Left ventricle myocardium inferior (tissue), 1 donor: Measurements from ENCODE around the gene ATP13A1. TPM values are rescaled to one million over a fixed set of nuclear protein-coding genes. Genes with fewer than 3 reads are reported as not detected.

Experiments
- DNase-seq: peaks from one replicate; pipeline ENCODE4 v3.0.0-alpha.2; 2020
- H3K27ac ChIP-seq: fragments of 200-600 bp; replicated peaks from 2 replicates; pipeline ENCODE4 v1.8.0; 2021
- H3K27me3 ChIP-seq: fragments of 200-600 bp; 2 replicates; pipeline ENCODE4 v1.8.0; 2021; ENCODE audit warnings: low read depth
- H3K36me3 ChIP-seq: fragments of 200-600 bp; 2 replicates; pipeline ENCODE4 v1.8.0; 2021
- H3K4me1 ChIP-seq: fragments of 200-600 bp; 2 replicates; pipeline ENCODE4 v1.8.0; 2021
- H3K4me3 ChIP-seq: fragments of 200-600 bp; 2 replicates; pipeline ENCODE4 v1.8.0; 2021; ENCODE audit warnings: mild to moderate bottlenecking, moderate library complexity
- H3K9me3 ChIP-seq: fragments of 200-600 bp; replicated peaks from 2 replicates; pipeline ENCODE4 v1.8.0; 2021
- intact Hi-C: fragments of 100-400 bp; cut with micrococcal nuclease; formaldehyde crosslinking; loops from one replicate; pipeline ENCODE4 v1.11.0; 2022
- total RNA-seq: library from RNA; stranded (reverse); fragmentation: NEBNext Ultra II Directional; extraction: Animal tissue kit (Norgen Biotek cat#: 25700); gene quantifications from one replicate; pipeline ENCODE4 v1.2.1, GENCODE V29; 2021
- TF ChIP-seq, protein P1 (sequence below): fragments of 200-600 bp; IDR thresholded peaks from 2 replicates; pipeline ENCODE4 v1.8.0; 2021; ENCODE audit warnings: antibody characterized with exemption, mild to moderate bottlenecking, borderline replicate concordance
- donor health status: DM: no; HTN: yes; CAD: no; lungs with severe emphysema.

The ATP13A1 gene
- total RNA-seq, 1 donor from 2014 or later = 16.5 TPM

DNA sequence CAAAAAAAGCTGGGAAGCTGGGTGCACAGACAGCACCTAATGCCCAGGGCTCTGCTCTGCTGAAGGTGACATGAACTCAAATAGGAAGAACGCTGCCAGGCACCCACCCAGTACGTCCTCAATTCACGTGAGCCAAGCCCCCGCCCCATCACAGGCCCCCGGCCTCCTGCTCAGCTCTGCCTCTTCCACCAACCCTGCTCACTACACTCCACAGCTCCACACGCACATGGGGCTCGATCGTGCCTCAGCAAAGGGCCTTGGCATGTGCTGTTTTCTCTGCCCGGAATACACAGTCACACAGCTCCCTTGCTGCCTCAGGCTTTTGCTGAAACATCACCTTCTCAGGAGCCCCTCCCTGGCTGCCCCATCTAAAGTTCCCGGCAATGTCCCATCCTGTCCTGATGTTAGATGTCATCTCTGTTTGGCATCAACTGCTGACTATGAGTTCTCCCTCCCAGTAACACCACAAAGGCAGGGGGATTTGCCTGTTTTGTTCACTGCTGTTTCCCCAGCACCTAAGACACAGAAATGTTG, 2.3 kb downstream of the ATP13A1 start:
- intact Hi-C loops = no loop called here
- H3K27ac ChIP-seq = no peak overlapping the region
- H3K36me3 ChIP-seq = peaks cover 37% of the 10 kb centered on the region
- TF ChIP-seq, protein P1, sequence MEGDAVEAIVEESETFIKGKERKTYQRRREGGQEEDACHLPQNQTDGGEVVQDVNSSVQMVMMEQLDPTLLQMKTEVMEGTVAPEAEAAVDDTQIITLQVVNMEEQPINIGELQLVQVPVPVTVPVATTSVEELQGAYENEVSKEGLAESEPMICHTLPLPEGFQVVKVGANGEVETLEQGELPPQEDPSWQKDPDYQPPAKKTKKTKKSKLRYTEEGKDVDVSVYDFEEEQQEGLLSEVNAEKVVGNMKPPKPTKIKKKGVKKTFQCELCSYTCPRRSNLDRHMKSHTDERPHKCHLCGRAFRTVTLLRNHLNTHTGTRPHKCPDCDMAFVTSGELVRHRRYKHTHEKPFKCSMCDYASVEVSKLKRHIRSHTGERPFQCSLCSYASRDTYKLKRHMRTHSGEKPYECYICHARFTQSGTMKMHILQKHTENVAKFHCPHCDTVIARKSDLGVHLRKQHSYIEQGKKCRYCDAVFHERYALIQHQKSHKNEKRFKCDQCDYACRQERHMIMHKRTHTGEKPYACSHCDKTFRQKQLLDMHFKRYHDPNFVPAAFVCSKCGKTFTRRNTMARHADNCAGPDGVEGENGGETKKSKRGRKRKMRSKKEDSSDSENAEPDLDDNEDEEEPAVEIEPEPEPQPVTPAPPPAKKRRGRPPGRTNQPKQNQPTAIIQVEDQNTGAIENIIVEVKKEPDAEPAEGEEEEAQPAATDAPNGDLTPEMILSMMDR = no peak
- no peak for DNase-seq
- H3K4me1 ChIP-seq = peaks cover 29% of the 10 kb centered on the region
- H3K9me3 ChIP-seq = no peaks in the 10 kb centered on the region
- no peak overlapping the region for H3K4me3 ChIP-seq
- no peaks in the 10 kb centered on the region for H3K27me3 ChIP-seq

DNA sequence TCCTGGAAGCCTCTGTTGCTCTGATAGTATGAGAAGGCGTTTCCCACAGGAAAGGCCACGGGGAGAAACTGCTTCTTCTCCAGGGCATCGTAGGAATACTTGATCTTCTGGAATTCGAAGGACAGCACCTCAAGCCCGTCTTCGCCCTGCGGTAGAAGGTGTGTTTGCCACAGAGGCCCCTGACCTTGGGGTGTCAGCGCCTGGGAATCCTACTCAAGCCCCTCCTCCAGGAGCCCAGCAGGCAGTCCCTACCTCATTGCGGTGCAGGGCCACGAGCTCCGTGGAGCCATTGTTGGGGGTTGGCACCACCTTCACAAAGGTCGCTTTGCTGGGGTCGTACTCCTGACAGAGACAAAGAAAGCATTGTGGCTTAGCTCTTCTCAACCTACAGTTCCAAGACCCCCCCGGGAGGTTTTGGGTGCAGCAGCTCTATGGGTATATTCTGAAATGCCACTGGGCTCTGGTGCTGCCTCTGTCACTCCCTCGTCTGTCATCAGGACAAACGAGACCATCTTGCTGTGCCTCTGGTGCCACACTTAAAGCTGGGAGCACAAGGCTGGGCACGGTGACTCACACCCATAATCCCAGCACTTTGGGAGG, 3.7 kb downstream of the ATP13A1 start:
- intact Hi-C loops = no loop called here
- DNase-seq = no peak
- H3K4me1 ChIP-seq = peaks cover 29% of the 10 kb centered on the region

DNA sequence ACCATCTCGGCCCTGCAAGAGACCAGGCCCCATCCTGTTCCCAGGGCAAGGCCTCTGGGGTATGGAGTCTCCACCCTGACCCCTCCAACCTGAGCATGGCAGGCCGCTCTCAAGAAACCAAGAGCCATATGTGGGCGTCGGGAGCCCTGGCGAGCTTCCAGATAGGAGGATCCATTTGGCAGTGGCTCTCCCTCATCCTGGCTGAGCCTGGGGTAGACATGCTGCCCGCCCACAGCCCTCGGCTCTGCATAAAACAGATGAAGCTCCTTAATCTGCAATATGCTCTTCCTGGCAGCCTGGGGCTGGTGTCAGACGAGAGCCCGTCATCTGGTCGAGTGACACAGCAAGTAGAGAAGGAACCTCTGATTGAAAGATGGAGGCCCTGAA, 6.1 kb downstream of the ATP13A1 start:
- Histone ChIP-seq H3K36me3 (peaks cover 75% of the 10 kb centered on the region), H3K27me3 (no peaks in the 10 kb centered on the region), H3K9me3 (no peaks in the 10 kb centered on the region), H3K27ac (no peak overlapping the region), H3K4me3 (no peak overlapping the region), H3K4me1 (peaks cover 14% of the 10 kb centered on the region)
- TF ChIP-seq, protein P1 = no peak
- no peak for DNase-seq
- intact Hi-C loops = no loop called here

More for the DNA sequence above, 3.7 kb downstream of the ATP13A1 start:
- H3K27me3 ChIP-seq = no peaks in the 10 kb centered on the region
- peaks cover 51% of the 10 kb centered on the region for H3K36me3 ChIP-seq
- H3K4me3 ChIP-seq = no peak overlapping the region
- no peak overlapping the region for H3K27ac ChIP-seq
- TF ChIP-seq, protein P1 = no peak
- no peaks in the 10 kb centered on the region for H3K9me3 ChIP-seq

DNA sequence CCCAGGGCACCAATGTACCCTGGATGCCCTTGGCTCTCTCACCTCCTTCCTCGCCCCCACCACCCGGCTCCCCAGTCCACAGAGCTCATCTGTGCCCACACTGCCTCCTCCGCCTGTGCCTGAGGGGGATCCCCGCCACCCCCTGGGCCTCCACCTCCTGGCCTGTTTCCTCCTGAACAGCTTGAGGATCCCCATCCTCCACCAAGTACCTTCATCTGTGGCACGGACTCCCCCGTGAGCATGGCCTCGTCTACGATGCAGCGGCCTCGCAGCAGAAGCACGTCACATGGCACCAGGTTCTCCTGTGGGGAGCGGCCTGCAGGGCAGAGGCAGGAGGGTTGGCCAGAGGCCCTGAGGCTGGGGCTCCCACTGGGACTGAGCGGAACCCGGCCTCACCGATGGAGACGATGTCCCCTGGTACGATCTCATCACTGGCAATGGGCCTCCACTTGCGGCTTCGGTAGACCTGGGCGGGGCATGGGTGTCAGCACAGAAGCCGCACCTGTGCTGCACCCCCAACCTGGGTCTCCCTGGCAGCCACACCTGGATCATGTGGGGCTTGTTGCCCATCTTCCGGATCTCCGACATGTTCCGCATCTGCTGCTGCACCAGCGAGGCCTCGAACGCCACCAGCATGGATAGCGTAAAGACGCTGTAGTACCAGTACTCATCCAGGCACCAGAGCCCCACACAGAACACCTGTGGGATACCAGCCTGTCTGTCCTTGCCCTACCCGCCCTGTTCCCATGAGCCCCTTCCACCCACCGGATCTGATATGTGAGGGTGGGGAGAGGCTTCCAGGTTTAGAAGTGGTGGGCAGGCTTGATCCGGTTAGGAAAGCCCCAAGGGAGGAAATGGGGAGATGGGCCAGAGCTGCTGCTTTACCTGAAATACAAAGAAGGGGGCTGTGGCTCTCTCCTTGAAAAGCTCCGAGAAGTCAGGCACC, 6.8 kb downstream of the ATP13A1 start:
- TF ChIP-seq, protein P1 = no peak
- Histone ChIP-seq H3K4me1 (peaks cover 9% of the 10 kb centered on the region), H3K27ac (no peak overlapping the region), H3K36me3 (peaks cover 81% of the 10 kb centered on the region), H3K9me3 (no peaks in the 10 kb centered on the region), H3K27me3 (no peaks in the 10 kb centered on the region), H3K4me3 (no peak overlapping the region)
- intact Hi-C loops = no loop called here
- DNase-seq = no peak

DNA sequence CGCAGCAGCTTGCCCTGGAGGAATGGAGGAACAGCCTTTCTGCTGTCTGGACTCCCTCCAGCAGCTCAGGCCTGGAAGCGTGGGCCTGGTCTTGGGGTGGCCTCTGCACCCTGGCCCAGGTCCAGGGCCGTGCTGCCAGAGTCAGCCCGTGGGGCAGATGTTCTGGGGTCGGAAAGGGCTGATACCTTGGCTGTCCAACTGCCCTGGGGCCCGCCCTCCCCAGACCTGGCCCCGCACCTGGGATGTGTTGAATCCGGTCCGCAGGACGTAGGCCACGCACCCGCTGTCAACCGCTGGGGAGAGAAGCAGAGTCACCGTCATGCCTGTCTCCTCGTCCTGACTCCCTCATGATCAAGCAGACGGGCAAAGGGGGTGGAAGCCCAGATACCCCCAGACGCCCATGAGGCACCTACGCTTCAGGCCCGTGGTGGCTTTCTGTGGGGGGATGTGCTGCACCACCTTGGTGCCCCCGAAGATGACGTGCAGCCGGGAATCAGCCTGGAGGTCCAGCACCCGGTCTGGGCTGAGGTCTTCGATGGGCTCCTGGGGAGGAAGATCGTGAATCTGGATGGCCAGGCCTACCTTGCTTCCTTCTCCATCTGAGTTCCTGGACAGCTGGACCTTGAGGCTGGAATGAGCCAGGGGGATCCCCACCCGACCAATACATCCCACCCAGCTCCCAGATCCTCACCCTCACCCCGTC, 7.7 kb downstream of the ATP13A1 start:
- Histone ChIP-seq H3K4me1 (peaks cover 11% of the 10 kb centered on the region), H3K27ac (no peak overlapping the region), H3K36me3 (peaks cover 91% of the 10 kb centered on the region), H3K27me3 (no peaks in the 10 kb centered on the region), H3K9me3 (no peaks in the 10 kb centered on the region), H3K4me3 (no peak overlapping the region)
- DNase-seq = no peak
- intact Hi-C loops = no loop called here
- TF ChIP-seq, protein P1 = no peak
